Osteocyte (in vitro differentiated cells): ENCODE data around the gene TRMT1. TPM values are rescaled to one million over a fixed set of nuclear protein-coding genes. Genes with fewer than 3 reads are reported as not detected.

Source experiments
- DNase-seq: peaks from one replicate; pipeline ENCODE4 v3.0.0; 2021; ENCODE audit warnings: mixed read lengths; ENCODE audit not compliant: unreplicated experiment; ENCODE audit errors: extremely low spot score
- H3K27ac Mint-ChIP-seq: one replicate; pipeline ENCODE4 v1.8.0; 2021; ENCODE audit warnings: mild to moderate bottlenecking, mixed read lengths; ENCODE audit not compliant: unreplicated experiment
- H3K27me3 Mint-ChIP-seq: one replicate; pipeline ENCODE4 v1.8.0; 2021; ENCODE audit warnings: mixed read lengths; ENCODE audit not compliant: unreplicated experiment
- H3K36me3 Mint-ChIP-seq: one replicate; pipeline ENCODE4 v1.8.0; 2021; ENCODE audit warnings: mixed read lengths; ENCODE audit not compliant: unreplicated experiment
- H3K4me1 Mint-ChIP-seq: one replicate; pipeline ENCODE4 v1.8.0; 2021; ENCODE audit warnings: mixed read lengths; ENCODE audit not compliant: unreplicated experiment
- H3K4me3 Mint-ChIP-seq: one replicate; pipeline ENCODE4 v1.8.0; 2021; ENCODE audit warnings: mild to moderate bottlenecking, moderate library complexity, mixed read lengths; ENCODE audit not compliant: unreplicated experiment
- H3K9me3 Mint-ChIP-seq: one replicate; pipeline ENCODE4 v1.8.0; 2021; ENCODE audit warnings: mixed read lengths; ENCODE audit not compliant: unreplicated experiment
- CTCF ChIP-seq: fragments of 200-600 bp; sonication (generic); IDR thresholded peaks from 2 replicates; pipeline ENCODE4 v1.5.0; 2021; ENCODE audit warnings: antibody characterized with exemption, mild to moderate bottlenecking, moderate library complexity
- total RNA-seq: library from RNA; stranded (reverse); gene quantifications from 2 replicates; pipeline ENCODE4 v1.2.1, GENCODE V29; 2021

The TRMT1 gene
- total RNA-seq, 1 donor from 2014 or later = 43.1 TPM

- Mint-ChIP-seq H3K9me3 (no peaks in the 10 kb centered on the region), H3K36me3 (peaks cover under 1% of the 10 kb centered on the region), H3K4me1 (peaks cover 94% of the 10 kb centered on the region), H3K27ac (peak overlapping the region; percentile 94), H3K4me3 (peak overlapping the region; percentile 58), H3K27me3 (no peaks in the 10 kb centered on the region)
- peak; percentile 16 for TF ChIP-seq CTCF
- peak; percentile 95 for DNase-seq
Measured at GRCh38 chr19:13055213-13056051, 61.1 kb downstream of the TRMT1 start.

Other genes starting within 250 kb of the TRMT1 start
- 47.3 and 57.0 TPM in 2 replicates for gene DNASE2, start 235.3 kb downstream of the TRMT1 start, total RNA-seq
- gene KLF1, start 229.5 kb downstream of the TRMT1 start, total RNA-seq = not detected in 2 replicates
- gene GCDH, start 225.6 kb downstream of the TRMT1 start, total RNA-seq = 23.1 and 23.8 TPM in 2 replicates
- not detected in 2 replicates for gene SYCE2, start 197.4 kb downstream of the TRMT1 start, total RNA-seq
- gene FARSA, start 183.0 kb downstream of the TRMT1 start, total RNA-seq = 55.6 and 60.3 TPM in 2 replicates
- gene CALR, start 178.1 kb downstream of the TRMT1 start, total RNA-seq = 1,241 and 1,304 TPM in 2 replicates
- 81.4 and 83.1 TPM in 2 replicates for gene RAD23A, start 170.9 kb downstream of the TRMT1 start, total RNA-seq
- gene GADD45GIP1, start 159.5 kb downstream of the TRMT1 start, total RNA-seq = 24.0 and 24.6 TPM in 2 replicates
- not detected in 2 replicates for gene DAND5, start 147.2 kb downstream of the TRMT1 start, total RNA-seq
- 87.0 and 93.7 TPM in 2 replicates for gene NFIX, start 121.3 kb downstream of the TRMT1 start, total RNA-seq
- not detected in 2 replicates for gene LYL1, start 13.9 kb downstream of the TRMT1 start, total RNA-seq
- gene NACC1, start 1.5 kb upstream of the TRMT1 start, total RNA-seq = 40.4 and 45.1 TPM in 2 replicates
- 48.5 and 50.5 TPM in 2 replicates for gene STX10, start 33.6 kb upstream of the TRMT1 start, total RNA-seq
- gene IER2, start 33.7 kb upstream of the TRMT1 start, total RNA-seq = 109 and 148 TPM in 2 replicates